GM23248 (cell line): ENCODE results near the gene DAPK1.

Experiments used
- EZH2 ChIP-seq: fragments of 200-600 bp; sonication (generic); IDR thresholded peaks from 2 replicates; pipeline ENCODE4 v1.6.1; 2018; ENCODE audit warnings: antibody characterized with exemption, mild to moderate bottlenecking; ENCODE audit not compliant: insufficient read depth, poor library complexity, severe bottlenecking
- EZH2phosphoT487 ChIP-seq: fragments of 200-600 bp; sonication (generic); IDR thresholded peaks from 2 replicates; pipeline ENCODE4 v1.6.1; 2018; ENCODE audit warnings: antibody characterized with exemption, moderate library complexity, mild to moderate bottlenecking, low read depth; ENCODE audit not compliant: insufficient read depth

GRCh38 chr9:87595610-87596009 lies 97.9 kb downstream of the DAPK1 start:
- no peak for TF ChIP-seq EZH2phosphoT487
- no peak for TF ChIP-seq EZH2
